HG03558 (cell line): ENCODE results near the gene CFP.
"Not testable (repeated sequence)": the region's sequence is repeated elsewhere in the genome, so short reads cannot be mapped to it uniquely, and the experiment has no call there.

ENCODE experiments used
- ATAC-seq: cut with Tn5 transposase; IDR thresholded peaks from one replicate; pipeline ENCODE4 v1.9.1; 2021; ENCODE audit warnings: moderate number of reproducible peaks; ENCODE audit not compliant: unreplicated experiment; ENCODE audit errors: extremely low read depth

Gene CFP

GRCh38 chrX:47629419-47630200 lies at the start of gene CFP:
Gene CFP, minus strand, starts transcription at chrX:47629930. Its CDS starts 86 bp downstream, at chrX:47629844.
- ATAC-seq: no peak

- ATAC-seq: not testable (repeated sequence)
Measured at GRCh38 chrX:47675959-47676859, 46.5 kb upstream of the CFP start.

GRCh38 chrX:47674776-47675175 lies 45.0 kb upstream of the CFP start:
- ATAC-seq: no peak

- ATAC-seq: not testable (repeated sequence)
Measured at GRCh38 chrX:47665797-47666196, 36.1 kb upstream of the CFP start.

- no peak for ATAC-seq
Measured at GRCh38 chrX:47664737-47665136, 35.0 kb upstream of the CFP start.

GRCh38 chrX:47662144-47662657 lies 32.5 kb upstream of the CFP start:
- no peak for ATAC-seq

GRCh38 chrX:47661539-47661938 lies 31.8 kb upstream of the CFP start:
- ATAC-seq: no peak

- ATAC-seq: no peak
Measured at GRCh38 chrX:47659421-47659726, 29.6 kb upstream of the CFP start.

- peak; percentile 41 for ATAC-seq
Measured at GRCh38 chrX:47658684-47659420, 29.1 kb upstream of the CFP start, which contains the start of gene UXT. Gene UXT, minus strand, starts transcription at chrX:47659180. Its CDS starts 253 bp downstream, at chrX:47658927.

GRCh38 chrX:47658301-47658683 lies 28.6 kb upstream of the CFP start:
- no peak for ATAC-seq

GRCh38 chrX:47651043-47651905 lies 21.5 kb upstream of the CFP start:
- no peak for ATAC-seq

GRCh38 chrX:47650164-47651042 lies 20.7 kb upstream of the CFP start, which contains the start of gene ELK1:
Gene ELK1, minus strand, starts transcription at chrX:47650563. Its CDS starts 9,122 bp downstream, at chrX:47641441.
- peak; percentile 66 for ATAC-seq

- no peak for ATAC-seq
Measured at GRCh38 chrX:47649781-47650163, 20.0 kb upstream of the CFP start.

GRCh38 chrX:47649271-47649670 lies 19.5 kb upstream of the CFP start:
- no peak for ATAC-seq

GRCh38 chrX:47648376-47648775 lies 18.6 kb upstream of the CFP start:
- no peak for ATAC-seq

GRCh38 chrX:47646636-47647035 lies 16.9 kb upstream of the CFP start:
- no peak for ATAC-seq

- ATAC-seq: no peak
Measured at GRCh38 chrX:47645530-47645929, 15.8 kb upstream of the CFP start.

GRCh38 chrX:47644557-47645091 lies 14.9 kb upstream of the CFP start:
- no peak for ATAC-seq
